Smooth muscle cell (in vitro differentiated cells): Measurements from ENCODE around the gene PRDM1. TPM values are rescaled to one million over a fixed set of nuclear protein-coding genes. Genes with fewer than 3 reads are reported as not detected.

Experiments
- DNase-seq: peaks from one replicate; lab custom pipeline; 2025; ENCODE audit not compliant: unreplicated experiment; lab: John Stamatoyannopoulos, UW
- H2AFZ ChIP-seq: fragments of 200-600 bp; sonication (generic); 2 replicates; pipeline ENCODE4 v1.6.0; 2016; ENCODE audit warnings: antibody characterized with exemption, low read depth, mild to moderate bottlenecking
- H3F3A ChIP-seq: fragments of 200-600 bp; sonication (generic); 2 replicates; pipeline ENCODE4 v1.6.0; 2017; ENCODE audit warnings: antibody characterized with exemption, low read depth
- H3K27ac ChIP-seq: fragments of 200-600 bp; sonication (generic); 2 replicates; pipeline ENCODE4 v1.5.1; 2016; ENCODE audit warnings: low read depth, mild to moderate bottlenecking
- H3K27me3 ChIP-seq: fragments of 200-600 bp; sonication (generic); 2 replicates; pipeline ENCODE4 v1.6.1; 2016; ENCODE audit warnings: low read depth, mild to moderate bottlenecking
- H3K36me3 ChIP-seq: fragments of 200-600 bp; sonication (generic); 2 replicates; pipeline ENCODE4 v1.5.1; 2016; ENCODE audit warnings: low read depth
- H3K4me1 ChIP-seq: fragments of 200-600 bp; sonication (generic); 2 replicates; pipeline ENCODE4 v1.5.1; 2016; ENCODE audit warnings: low read depth
- H3K4me2 ChIP-seq: fragments of 200-600 bp; sonication (generic); 2 replicates; pipeline ENCODE4 v1.6.0; 2016; ENCODE audit warnings: mild to moderate bottlenecking
- H3K4me3 ChIP-seq: fragments of 200-600 bp; sonication (generic); 2 replicates; pipeline ENCODE4 v1.5.1; 2016; ENCODE audit warnings: mild to moderate bottlenecking
- H3K79me2 ChIP-seq: fragments of 200-600 bp; sonication (generic); 2 replicates; pipeline ENCODE4 v1.6.0; 2016; ENCODE audit warnings: low read depth, mild to moderate bottlenecking
- H3K9ac ChIP-seq: fragments of 200-600 bp; sonication (generic); 2 replicates; pipeline ENCODE4 v1.6.0; 2016; ENCODE audit warnings: low read depth
- H3K9me3 ChIP-seq: fragments of 200-600 bp; sonication (generic); replicated peaks from 2 replicates; pipeline ENCODE4 v1.5.1; 2016; ENCODE audit warnings: low read depth
- H4K20me1 ChIP-seq: fragments of 200-600 bp; sonication (generic); 2 replicates; pipeline ENCODE4 v1.6.0; 2016; ENCODE audit warnings: low read depth
- CTCF ChIP-seq: fragments of 200-600 bp; sonication (generic); IDR thresholded peaks from 2 replicates; pipeline ENCODE4 v1.5.1; 2017; ENCODE audit warnings: borderline replicate concordance, mild to moderate bottlenecking, antibody characterized with exemption; ENCODE audit not compliant: insufficient read depth, poor library complexity, severe bottlenecking
- WGBS: methylation state at CpG from one replicate; pipeline ENCODE4 v1.1.7; 2016; ENCODE audit warnings: low lambda C conversion rate; 5-methylcytosine and 5-hydroxymethylcytosine counted together
- polyA plus RNA-seq: library from polyadenylated mRNA; unstranded; fragments of >200 nt; fragmentation: Nextera tagmentation; extraction: Ambion mirVana; gene quantifications from 2 replicates; pipeline ENCODE4 v1.2.1, GENCODE V29; 2016
- total RNA-seq: library from RNA; depleted of rRNA; stranded (reverse); fragments of >200 nt; gene quantifications from 2 replicates; pipeline ENCODE4 v1.2.3, GENCODE V29; 2014

The PRDM1 gene
- total and polyA plus RNA-seq, 2 experiments from 2014 or later = 15.1 to 15.6 TPM

- no peak overlapping the region for H3K27ac ChIP-seq
- no peak overlapping the region for H3K4me3 ChIP-seq
- TF ChIP-seq CTCF = no peak
- no peak overlapping the region for H3K4me2 ChIP-seq
- no peaks in the 10 kb centered on the region for H4K20me1 ChIP-seq
- DNase-seq = no peak
- no peak overlapping the region for H2AFZ ChIP-seq
- no peaks in the 10 kb centered on the region for H3K27me3 ChIP-seq
- no peaks in the 10 kb centered on the region for H3K79me2 ChIP-seq
- no peaks in the 10 kb centered on the region for H3K36me3 ChIP-seq
- no peaks in the 10 kb centered on the region for H3F3A ChIP-seq
- 92% methylated on average over 10 of the region's 10 CpGs for WGBS
- H3K9me3 ChIP-seq = no peaks in the 10 kb centered on the region
- H3K9ac ChIP-seq = no peak overlapping the region
- H3K4me1 ChIP-seq = peaks cover under 1% of the 10 kb centered on the region
Observed at GRCh38 chr6:106124437-106125430, 38.6 kb downstream of the PRDM1 start.

GRCh38 chr6:106125925-106126435, 39.8 kb downstream of the PRDM1 start:
- no peak for DNase-seq
- no peak for TF ChIP-seq CTCF
- peaks cover 5% of the 10 kb centered on the region for H3K4me1 ChIP-seq
- no peak overlapping the region for H3K9ac ChIP-seq
- 88% methylated on average over 11 of the region's 11 CpGs for WGBS
- no peak overlapping the region for H3K27ac ChIP-seq
- H3K27me3 ChIP-seq = no peaks in the 10 kb centered on the region
- H3K36me3 ChIP-seq = no peaks in the 10 kb centered on the region
- H3K4me3 ChIP-seq = no peak overlapping the region
- no peak overlapping the region for H3K4me2 ChIP-seq
- H2AFZ ChIP-seq = no peak overlapping the region
- no peaks in the 10 kb centered on the region for H4K20me1 ChIP-seq
- no peaks in the 10 kb centered on the region for H3K79me2 ChIP-seq
- no peaks in the 10 kb centered on the region for H3F3A ChIP-seq
- H3K9me3 ChIP-seq = no peaks in the 10 kb centered on the region

- Histone ChIP-seq H3K27me3 (no peaks in the 10 kb centered on the region), H3K36me3 (no peaks in the 10 kb centered on the region), H4K20me1 (no peaks in the 10 kb centered on the region), H3K9ac (no peak overlapping the region), H2AFZ (no peak overlapping the region), H3F3A (no peaks in the 10 kb centered on the region), H3K4me3 (no peak overlapping the region), H3K79me2 (no peaks in the 10 kb centered on the region), H3K4me1 (peaks cover 5% of the 10 kb centered on the region), H3K27ac (no peak overlapping the region), H3K4me2 (no peak overlapping the region), H3K9me3 (no peaks in the 10 kb centered on the region)
- DNase-seq = no peak
- 100% methylated on average over 3 of the region's 3 CpGs for WGBS
- no peak for TF ChIP-seq CTCF
Observed at GRCh38 chr6:106126482-106126881, 40.3 kb downstream of the PRDM1 start.
